Erythroblast (primary cell): ENCODE data around the gene FBXO42.

Experiments used
- DNase-seq, 2 experiments: peaks; one replicate each; lab custom pipeline; 2025; lab: John Stamatoyannopoulos, UW
- GATA1 ChIP-seq: IDR thresholded peaks from 2 replicates; pipeline ENCODE4 v1.6.1; 2011; ENCODE audit warnings: low read depth, mild to moderate bottlenecking, control low read depth, low read length, moderate library complexity
- POLR2A ChIP-seq: IDR thresholded peaks from 2 replicates; pipeline ENCODE4 v1.6.1; 2011; ENCODE audit warnings: mild to moderate bottlenecking, low read length

FBXO42 gene

GRCh38 chr1:16351994-16352841, at the start of gene FBXO42:
TSS of gene FBXO42 (minus strand) at chr1:16352480. CDS start at chr1:16315418, 37,062 bp downstream.
- TF ChIP-seq POLR2A (peak; percentile 93), GATA1 (no peak)
- peak; percentile 95 to 97 for DNase-seq

GRCh38 chr1:16398371-16398953, 46.2 kb upstream of the FBXO42 start:
- no peak for DNase-seq
- TF ChIP-seq GATA1 (no peak), POLR2A (no peak)

- TF ChIP-seq POLR2A (no peak), GATA1 (no peak)
- no peak for DNase-seq
Observed at GRCh38 chr1:16397120-16397519, 44.8 kb upstream of the FBXO42 start.

- DNase-seq, result no peak
- TF ChIP-seq GATA1, result no peak
- no peak for TF ChIP-seq POLR2A
Observed at GRCh38 chr1:16396591-16396990, 44.3 kb upstream of the FBXO42 start.

- DNase-seq, result no peak
- TF ChIP-seq POLR2A (no peak), GATA1 (no peak)
Observed at GRCh38 chr1:16394977-16395376, 42.7 kb upstream of the FBXO42 start.

GRCh38 chr1:16393570-16394521, 41.6 kb upstream of the FBXO42 start:
- no peak for DNase-seq
- TF ChIP-seq GATA1 (no peak), POLR2A (no peak)

- TF ChIP-seq POLR2A (no peak), GATA1 (no peak)
- DNase-seq, result no peak
Observed at GRCh38 chr1:16392740-16393569, 40.7 kb upstream of the FBXO42 start.

GRCh38 chr1:16391411-16391810, 39.1 kb upstream of the FBXO42 start:
- DNase-seq, result peak in 1 of 2 experiments; percentile 47
- TF ChIP-seq GATA1 (no peak), POLR2A (no peak)

GRCh38 chr1:16387201-16388188, 35.2 kb upstream of the FBXO42 start:
- no peak for TF ChIP-seq GATA1
- TF ChIP-seq POLR2A, result no peak
- no peak for DNase-seq

GRCh38 chr1:16386454-16387113, 34.3 kb upstream of the FBXO42 start:
- no peak for TF ChIP-seq POLR2A
- TF ChIP-seq GATA1, result no peak
- DNase-seq, result peak in 1 of 2 experiments; percentile 41

- no peak for TF ChIP-seq GATA1
- TF ChIP-seq POLR2A, result no peak
- no peak for DNase-seq
Observed at GRCh38 chr1:16385659-16386453, 33.6 kb upstream of the FBXO42 start.
